ENCODE measurements around the gene C19orf12.

GRCh38 chr19:29678484-29679106 lies 36.5 kb downstream of the C19orf12 start:
- TF ChIP-seq CTCF (IDR thresholded peaks at IDR 0.05; ENCODE audit: low read length) (no peak), EZH2 (IDR thresholded peaks at IDR 0.05; ENCODE audit: borderline replicate concordance, low read length) (no peak)

All from OCI-LY1 (cell line).